Esophagus muscularis mucosa (tissue), 4 donors: ENCODE data around the gene LHX8. TPM values are rescaled to one million over a fixed set of nuclear protein-coding genes. Genes with fewer than 3 reads are reported as not detected.
A peak's percentile ranks its signal among the peaks of the same experiment; 100 is the strongest.

Source experiments
- DNase-seq: peaks from one replicate; pipeline ENCODE4 v3.0.0-alpha.2; 2017; ENCODE audit errors: extremely low spot score
- H3K27ac ChIP-seq, 4 donors: fragments of 200-600 bp; sonication (generic); replicated peaks in 1 of 4; 1 replicate in 3 of 4; 2 replicates in 1 of 4; pipeline ENCODE4 v1.5.1; 2016 to 2019; ENCODE audit warnings: mild to moderate bottlenecking in 1 of 4
- H3K27me3 ChIP-seq, 4 donors: fragments of 200-600 bp; sonication (generic); one replicate each; pipeline versions ENCODE4 v1.5.1 to v1.6.0; 2016 to 2019
- H3K36me3 ChIP-seq, 4 donors: fragments of 200-600 bp; sonication (generic); one replicate each; pipeline ENCODE4 v1.5.1; 2016 to 2019
- H3K4me1 ChIP-seq, 4 donors: fragments of 200-600 bp; sonication (generic); one replicate each; pipeline ENCODE4 v1.5.1; 2016 to 2019
- H3K4me3 ChIP-seq, 4 donors: fragments of 200-600 bp; sonication (generic); 1 replicate in 2 of 4; 2 replicates in 2 of 4; pipeline ENCODE4 v1.5.1; 2016 to 2019; ENCODE audit warnings: mild to moderate bottlenecking in 4 of 4, moderate library complexity in 1 of 4
- H3K9me3 ChIP-seq, 4 donors: fragments of 200-600 bp; sonication (generic); 1 replicate in 3 of 4; 2 replicates in 1 of 4; pipeline ENCODE4 v1.5.1; 2016 to 2019
- EP300 ChIP-seq: sonication (generic); formaldehyde crosslinking; IDR thresholded peaks from one replicate; pipeline ENCODE4 v1.6.1; 2017; ENCODE audit warnings: antibody characterized with exemption
- POLR2A ChIP-seq: fragments of 450-650 bp; IDR thresholded peaks from one replicate; pipeline ENCODE4 v1.6.1; 2017; ENCODE audit warnings: antibody characterized with exemption, moderate library complexity, mild to moderate bottlenecking, low read depth
- POLR2AphosphoS5 ChIP-seq, 2 donors: sonication (generic); formaldehyde crosslinking; IDR thresholded peaks; one replicate each; pipeline ENCODE4 v1.6.1; 2017; ENCODE audit warnings: antibody characterized with exemption in 2 of 2
- WGBS: methylation state at CpG from one replicate; pipeline ENCODE4 v1.1.5; 2018; 5-methylcytosine and 5-hydroxymethylcytosine counted together
- intact Hi-C: fragments of 100-400 bp; cut with DNase I; formaldehyde crosslinking; loops from one replicate; pipeline ENCODE4 v1.15.1; 2023
- total RNA-seq, 4 donors: library from RNA; depleted of rRNA; stranded (reverse); fragments of >200 nt; gene quantifications; one replicate each; pipeline versions ENCODE4 v1.1.0 to v1.2.1, GENCODE V29; 2016
- TF ChIP-seq, protein P1 (sequence below), 3 experiments: fragments of 200-600 bp in 2 of 3; fragments of 450-650 bp in 1 of 3; sonication (generic) in 2 of 3; IDR thresholded peaks; one replicate each; pipeline ENCODE4 v1.5.1; 2017 to 2019; ENCODE audit warnings: antibody characterized with exemption in 3 of 3, mild to moderate bottlenecking in 2 of 3, moderate library complexity in 1 of 3

LHX8 gene
- total RNA-seq, 4 donors from 2014 or later = not detected

DNA sequence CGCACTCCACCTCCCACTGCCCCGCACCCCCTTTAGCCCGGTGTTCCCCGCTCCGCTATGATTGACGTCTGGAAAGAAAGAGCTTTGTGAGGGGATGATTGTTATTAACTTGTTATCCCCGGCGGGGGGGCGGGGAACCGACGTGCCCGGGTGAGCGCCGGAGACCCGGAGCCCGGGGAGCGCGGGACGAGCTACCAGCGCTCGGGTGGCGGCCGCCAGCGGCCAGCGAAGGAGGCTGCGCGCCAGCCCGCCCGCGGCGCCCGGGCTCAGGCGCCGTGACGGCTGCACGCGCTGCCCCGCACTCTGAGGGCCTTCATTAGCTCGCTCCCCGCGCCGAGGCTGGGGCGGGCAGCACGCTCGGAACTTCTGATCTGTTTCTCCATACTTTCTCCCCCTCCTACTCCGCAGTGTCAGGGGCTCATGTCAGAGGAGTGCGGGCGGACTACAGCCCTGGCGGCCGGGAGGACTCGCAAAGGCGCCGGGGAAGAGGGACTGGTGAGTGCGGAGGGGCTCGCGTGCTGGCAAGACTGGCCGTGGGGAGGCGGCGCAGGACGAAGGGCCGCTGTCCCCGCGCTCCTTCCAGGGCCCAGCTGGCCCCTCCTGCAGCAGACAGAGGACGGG lies 2.1 kb downstream of the LHX8 start:
- TF ChIP-seq, protein P1, sequence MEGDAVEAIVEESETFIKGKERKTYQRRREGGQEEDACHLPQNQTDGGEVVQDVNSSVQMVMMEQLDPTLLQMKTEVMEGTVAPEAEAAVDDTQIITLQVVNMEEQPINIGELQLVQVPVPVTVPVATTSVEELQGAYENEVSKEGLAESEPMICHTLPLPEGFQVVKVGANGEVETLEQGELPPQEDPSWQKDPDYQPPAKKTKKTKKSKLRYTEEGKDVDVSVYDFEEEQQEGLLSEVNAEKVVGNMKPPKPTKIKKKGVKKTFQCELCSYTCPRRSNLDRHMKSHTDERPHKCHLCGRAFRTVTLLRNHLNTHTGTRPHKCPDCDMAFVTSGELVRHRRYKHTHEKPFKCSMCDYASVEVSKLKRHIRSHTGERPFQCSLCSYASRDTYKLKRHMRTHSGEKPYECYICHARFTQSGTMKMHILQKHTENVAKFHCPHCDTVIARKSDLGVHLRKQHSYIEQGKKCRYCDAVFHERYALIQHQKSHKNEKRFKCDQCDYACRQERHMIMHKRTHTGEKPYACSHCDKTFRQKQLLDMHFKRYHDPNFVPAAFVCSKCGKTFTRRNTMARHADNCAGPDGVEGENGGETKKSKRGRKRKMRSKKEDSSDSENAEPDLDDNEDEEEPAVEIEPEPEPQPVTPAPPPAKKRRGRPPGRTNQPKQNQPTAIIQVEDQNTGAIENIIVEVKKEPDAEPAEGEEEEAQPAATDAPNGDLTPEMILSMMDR (IDR thresholded peaks at IDR 0.05) = no peak
- TF ChIP-seq POLR2AphosphoS5 (IDR thresholded peaks at IDR 0.05) (no peak), POLR2A (no peak), EP300 (no peak)
- Histone ChIP-seq H3K27ac (no peak overlapping the region), H3K27me3 (peaks cover 0 to 93% (median 68%) of the 10 kb centered on the region in 4 donors), H3K9me3 (no peaks in the 10 kb centered on the region), H3K4me3 (peak overlapping the region; percentile 35 to 48 (median 41)), H3K36me3 (no peaks in the 10 kb centered on the region), H3K4me1 (peaks cover 14 to 39% (median 29%) of the 10 kb centered on the region in 4 donors)
- intact Hi-C loops = no loop called here
- WGBS = 1% methylated on average over 23 of the region's 64 CpGs
- no peak for DNase-seq

DNA sequence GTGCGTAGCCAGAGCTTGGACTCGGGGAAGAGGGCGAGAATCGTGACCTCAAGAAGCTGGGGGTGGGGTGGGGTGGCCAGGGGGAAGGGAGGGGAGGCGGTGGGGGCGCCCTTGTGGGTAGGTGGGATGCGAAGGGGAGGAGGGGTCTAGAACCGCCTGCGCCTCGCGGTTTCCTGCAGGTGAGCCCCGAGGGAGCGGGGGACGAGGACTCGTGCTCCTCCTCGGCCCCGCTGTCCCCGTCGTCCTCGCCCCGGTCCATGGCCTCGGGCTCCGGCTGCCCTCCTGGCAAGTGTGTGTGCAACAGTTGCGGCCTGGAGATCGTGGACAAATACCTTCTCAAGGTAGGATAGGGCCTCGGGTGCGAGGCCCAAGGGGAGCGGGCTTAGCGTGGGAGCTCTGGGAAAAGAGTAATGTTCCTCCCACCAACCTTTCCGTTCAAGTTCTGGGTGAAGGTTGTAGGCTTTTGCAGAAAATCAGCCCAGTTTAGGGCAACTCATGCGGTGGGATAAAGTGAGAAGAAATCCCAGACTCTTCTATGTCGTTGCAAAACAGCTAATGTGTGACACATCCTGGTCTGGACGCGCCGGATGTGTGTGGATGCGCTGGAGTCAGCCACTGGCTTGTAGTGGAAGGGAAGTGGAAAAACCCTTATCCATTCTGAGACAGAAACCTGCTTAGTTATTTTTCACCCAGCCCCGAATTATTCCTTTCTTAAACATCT lies 2.9 kb downstream of the LHX8 start:
- peaks cover 14 to 35% (median 28%) of the 10 kb centered on the region in 4 donors for H3K4me1 ChIP-seq
- intact Hi-C loops = no loop called here
- H3K27ac ChIP-seq = no peak overlapping the region
- no peak for TF ChIP-seq POLR2A
- no peak for TF ChIP-seq EP300
- TF ChIP-seq POLR2AphosphoS5 (IDR thresholded peaks at IDR 0.05) = no peak
- TF ChIP-seq, protein P1 (IDR thresholded peaks at IDR 0.05) = no peak
- H3K4me3 ChIP-seq = peak overlapping the region in 2 of 4 donors; percentile 43 to 48
- no peaks in the 10 kb centered on the region for H3K36me3 ChIP-seq
- H3K27me3 ChIP-seq = peaks cover 0 to 85% (median 61%) of the 10 kb centered on the region in 4 donors
- no peaks in the 10 kb centered on the region for H3K9me3 ChIP-seq
- whole genome bisulfite sequencing = 13% methylated on average over 23 of the region's 37 CpGs
- no peak for DNase-seq

- H3K4me3 ChIP-seq = no peak overlapping the region
- 56% methylated on average over 2 of the region's 2 CpGs for WGBS
- DNase-seq = no peak
- no peak overlapping the region for H3K27ac ChIP-seq
- H3K27me3 ChIP-seq = peaks cover 0 to 6% (median 0%) of the 10 kb centered on the region in 4 donors
- H3K4me1 ChIP-seq = no peaks in the 10 kb centered on the region
- H3K36me3 ChIP-seq = no peaks in the 10 kb centered on the region
- no peak for TF ChIP-seq POLR2A
- TF ChIP-seq EP300 = no peak
- TF ChIP-seq, protein P1 (IDR thresholded peaks at IDR 0.05) = no peak
- no peak for TF ChIP-seq POLR2AphosphoS5 (IDR thresholded peaks at IDR 0.05)
- intact Hi-C loops = no loop called here
- H3K9me3 ChIP-seq = no peaks in the 10 kb centered on the region
Measured at GRCh38 chr1:75152092-75152491, 17.9 kb downstream of the LHX8 start.

- H3K9me3 ChIP-seq = peaks cover 0 to 3% (median 0%) of the 10 kb centered on the region in 4 donors
- H3K27me3 ChIP-seq = no peaks in the 10 kb centered on the region
- no peak overlapping the region for H3K4me3 ChIP-seq
- H3K4me1 ChIP-seq = no peaks in the 10 kb centered on the region
- no peaks in the 10 kb centered on the region for H3K36me3 ChIP-seq
- intact Hi-C loops = no loop called here
- no peak overlapping the region for H3K27ac ChIP-seq
- TF ChIP-seq EP300 (no peak), POLR2A (no peak), POLR2AphosphoS5 (IDR thresholded peaks at IDR 0.05) (no peak)
- TF ChIP-seq, protein P1 (IDR thresholded peaks at IDR 0.05) = no peak
- DNase-seq = no peak
- WGBS = 70% methylated on average over 3 of the region's 3 CpGs
Measured at GRCh38 chr1:75159154-75159553, 25.0 kb downstream of the LHX8 start.
